ENCODE measurements around the gene PPP1R1C.

Gene PPP1R1C

GRCh38 chr2:181971032-181971431 lies 14.6 kb upstream of the PPP1R1C start:
- FAIRE-seq: no peak
- no peak for DNase-seq (ENCODE audit: low spot score)

- FAIRE-seq: no peak
These were observed 13.1 kb upstream of the PPP1R1C start for GRCh38 chr2:181972431-181973170.

DNA sequence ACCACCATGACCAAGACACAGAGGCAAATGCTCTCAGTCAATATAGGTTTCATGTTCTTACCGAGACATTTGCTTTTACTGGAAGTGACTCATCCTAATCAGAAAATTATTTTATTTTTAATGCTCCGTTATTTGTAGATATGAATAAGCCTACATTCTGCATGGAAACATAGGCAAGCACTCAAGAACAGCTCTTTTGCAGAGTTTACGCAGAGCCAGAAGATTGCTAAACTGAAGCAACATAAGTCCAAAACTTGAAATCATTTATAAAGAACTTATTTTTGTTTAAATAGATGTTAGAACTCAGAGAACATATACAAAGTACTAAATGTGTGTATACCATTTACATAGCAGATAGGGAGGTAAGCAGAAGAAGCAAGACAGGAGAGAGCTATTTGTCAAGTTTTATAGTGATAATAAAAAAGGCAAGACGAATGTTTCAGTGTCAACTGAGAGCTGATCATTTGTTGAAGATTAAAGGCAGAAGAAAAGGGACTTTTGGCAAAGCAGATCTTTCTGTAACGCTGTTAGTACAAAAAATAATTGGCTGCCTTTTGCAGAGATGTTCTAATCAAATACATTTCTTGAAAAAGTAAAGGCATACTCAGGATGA lies 12.4 kb upstream of the PPP1R1C start:
- FAIRE-seq (no peak), DNase-seq (ENCODE audit: low spot score) (no peak)

More at GRCh38 chr2:181972431-181973170, 13.1 kb upstream of the PPP1R1C start:
- DNase-seq (ENCODE audit: low spot score): no peak

GRCh38 chr2:181977661-181978350 lies 7.8 kb upstream of the PPP1R1C start:
- DNase-seq (ENCODE audit: low spot score) (no peak), FAIRE-seq (no peak)

GRCh38 chr2:181978351-181979150 lies 7.1 kb upstream of the PPP1R1C start:
- DNase-seq (ENCODE audit: low spot score): no peak
- no peak for FAIRE-seq

GRCh38 chr2:181984060-181984459 lies 1.6 kb upstream of the PPP1R1C start:
- FAIRE-seq (no peak), DNase-seq (ENCODE audit: low spot score) (no peak)

- no peak for DNase-seq (ENCODE audit: low spot score)
- no peak for FAIRE-seq
These were observed 630 bp upstream of the PPP1R1C start for GRCh38 chr2:181984814-181985631.

- DNase-seq (ENCODE audit: low spot score) (no peak), FAIRE-seq (no peak)
These were observed 2.7 kb downstream of the PPP1R1C start for GRCh38 chr2:181988154-181988924.

GRCh38 chr2:181989099-181989498 lies 3.4 kb downstream of the PPP1R1C start:
- no peak for FAIRE-seq

DNA sequence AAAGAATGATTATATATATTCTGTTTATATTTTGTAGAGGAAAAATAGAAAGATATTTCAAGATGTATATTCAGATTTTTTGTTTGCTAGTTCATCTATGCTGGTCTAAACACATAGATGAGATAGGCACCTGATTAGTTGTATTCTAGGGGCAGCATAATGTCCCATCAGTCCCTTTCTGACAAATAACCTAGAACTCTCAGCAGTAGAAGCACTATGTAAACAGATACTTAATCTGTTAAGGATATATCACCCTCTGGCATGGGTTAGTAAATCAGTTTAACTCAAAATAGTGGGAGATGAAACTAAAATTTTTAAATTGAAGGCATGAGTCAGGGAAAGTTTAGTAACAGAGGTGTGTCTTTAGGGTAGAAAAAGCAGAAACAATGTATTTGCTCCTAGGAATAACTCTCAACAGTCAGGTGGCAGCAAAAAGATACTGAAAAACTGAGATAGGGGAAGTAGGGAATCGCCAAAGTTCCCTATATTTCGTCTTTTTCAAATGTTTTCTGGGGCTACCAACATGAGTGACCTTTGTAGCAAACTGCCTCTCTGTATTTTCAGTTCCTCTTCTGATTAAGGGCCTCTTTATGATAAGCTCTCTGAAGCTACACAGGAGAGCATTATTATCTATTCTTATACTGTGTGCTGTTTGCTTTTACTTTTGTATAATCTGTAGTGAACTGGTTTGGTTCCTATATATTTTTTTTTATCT lies 5.7 kb downstream of the PPP1R1C start:
- FAIRE-seq (no peak), DNase-seq (ENCODE audit: low spot score) (no peak)

More at GRCh38 chr2:181989099-181989498, 3.4 kb downstream of the PPP1R1C start:
- no peak for DNase-seq (ENCODE audit: low spot score)

DNA sequence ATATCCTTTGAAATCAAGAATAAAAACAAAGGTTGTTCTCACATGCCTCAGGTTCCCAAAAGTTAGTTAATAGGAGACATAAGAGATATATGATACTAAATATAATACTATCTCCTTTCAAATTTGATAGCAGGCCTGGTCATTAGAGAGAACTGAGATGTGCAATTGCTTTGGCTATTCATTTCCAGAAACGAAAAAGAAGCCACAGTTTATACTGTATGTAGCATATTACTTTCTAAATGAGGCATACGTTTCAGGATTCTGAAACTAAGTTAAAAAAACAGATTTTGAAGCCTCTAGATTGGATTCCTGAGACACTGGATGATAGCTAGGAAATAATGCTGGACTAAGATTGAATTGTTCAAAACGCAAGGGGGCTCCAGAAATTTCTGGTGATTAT lies 7.1 kb downstream of the PPP1R1C start:
- DNase-seq (ENCODE audit: low spot score): no peak
- no peak for FAIRE-seq

DNA sequence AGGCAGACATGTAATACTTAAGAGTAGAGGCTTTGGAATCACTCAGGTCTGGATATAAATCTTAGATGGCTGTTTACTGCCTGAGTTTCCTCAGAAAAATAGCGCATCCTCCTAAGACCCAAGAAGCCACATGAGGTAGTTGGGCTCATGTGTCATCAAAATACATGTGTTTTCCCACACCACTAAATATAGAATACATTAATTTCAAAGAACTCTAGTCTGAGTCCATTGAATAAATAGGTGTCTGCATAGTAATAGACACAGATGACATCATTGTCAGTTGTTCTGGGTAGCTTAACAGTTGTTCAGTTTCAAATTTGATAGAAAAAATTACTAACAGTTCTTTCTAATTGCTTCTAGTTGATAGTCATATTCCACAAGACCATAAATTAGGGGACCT lies 9.6 kb downstream of the PPP1R1C start:
- no peak for FAIRE-seq

GRCh38 chr2:181998041-181998835 lies 12.6 kb downstream of the PPP1R1C start:
- FAIRE-seq (no peak), DNase-seq (ENCODE audit: low spot score) (no peak)

More for the DNA sequence above, 9.6 kb downstream of the PPP1R1C start:
- no peak for DNase-seq (ENCODE audit: low spot score)

DNA sequence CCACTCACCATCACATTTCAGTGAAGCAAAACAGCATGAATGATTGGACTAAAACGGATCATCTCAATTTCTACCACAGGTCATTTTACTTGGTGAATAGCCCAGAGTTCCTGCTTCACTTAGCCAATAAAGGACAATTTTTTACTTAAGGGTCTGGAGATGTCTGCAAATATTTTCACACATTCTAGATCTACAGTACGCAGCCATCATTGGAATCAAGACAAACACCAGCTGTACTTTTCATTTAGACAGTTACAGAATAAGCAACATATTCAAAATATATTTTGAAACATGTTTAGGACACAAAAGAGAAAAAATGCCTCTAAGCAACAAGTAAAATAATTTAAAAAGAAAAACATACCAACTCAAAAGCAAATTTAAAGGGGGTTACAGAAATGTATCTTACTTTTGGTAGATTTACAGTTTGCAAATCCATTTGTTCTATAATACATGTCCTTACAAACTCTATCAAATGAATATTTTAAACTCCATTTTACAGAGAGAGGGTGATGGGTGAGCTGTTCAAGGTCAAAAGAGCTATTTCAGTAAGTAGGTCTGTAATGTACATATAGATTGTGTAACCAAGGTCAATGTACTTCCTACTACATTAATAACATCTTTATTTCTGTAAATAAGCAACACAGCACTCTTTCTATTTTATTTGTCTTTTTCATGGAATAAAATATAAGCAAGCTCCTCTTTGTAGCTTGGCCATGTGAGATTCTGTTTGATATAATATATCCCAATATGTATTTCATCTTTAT lies 13.4 kb downstream of the PPP1R1C start:
- no peak for DNase-seq (ENCODE audit: low spot score)
- FAIRE-seq: no peak

DNA sequence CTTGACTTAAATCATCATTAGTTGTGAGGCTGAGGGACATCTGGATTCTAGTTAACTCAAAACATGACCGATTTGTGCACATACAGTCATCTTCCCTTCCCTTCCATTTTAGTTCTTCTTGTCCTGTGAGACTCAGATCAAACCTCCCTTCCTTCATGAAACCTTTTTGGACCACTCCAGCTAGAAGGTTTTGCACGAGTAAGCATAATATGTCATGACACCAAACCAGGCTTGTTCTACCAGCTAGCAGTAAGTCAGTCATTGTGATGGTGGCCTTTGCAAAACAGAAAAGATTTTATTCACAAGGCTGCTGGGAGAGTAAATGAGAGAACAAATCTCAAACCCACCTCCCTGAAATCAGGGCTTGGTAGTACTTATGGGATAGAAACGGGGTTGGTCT lies 14.3 kb downstream of the PPP1R1C start:
- FAIRE-seq (no peak), DNase-seq (ENCODE audit: low spot score) (no peak)

GRCh38 chr2:182004945-182005520 lies 19.4 kb downstream of the PPP1R1C start:
- DNase-seq (ENCODE audit: low spot score): no peak
- no peak for FAIRE-seq

DNA sequence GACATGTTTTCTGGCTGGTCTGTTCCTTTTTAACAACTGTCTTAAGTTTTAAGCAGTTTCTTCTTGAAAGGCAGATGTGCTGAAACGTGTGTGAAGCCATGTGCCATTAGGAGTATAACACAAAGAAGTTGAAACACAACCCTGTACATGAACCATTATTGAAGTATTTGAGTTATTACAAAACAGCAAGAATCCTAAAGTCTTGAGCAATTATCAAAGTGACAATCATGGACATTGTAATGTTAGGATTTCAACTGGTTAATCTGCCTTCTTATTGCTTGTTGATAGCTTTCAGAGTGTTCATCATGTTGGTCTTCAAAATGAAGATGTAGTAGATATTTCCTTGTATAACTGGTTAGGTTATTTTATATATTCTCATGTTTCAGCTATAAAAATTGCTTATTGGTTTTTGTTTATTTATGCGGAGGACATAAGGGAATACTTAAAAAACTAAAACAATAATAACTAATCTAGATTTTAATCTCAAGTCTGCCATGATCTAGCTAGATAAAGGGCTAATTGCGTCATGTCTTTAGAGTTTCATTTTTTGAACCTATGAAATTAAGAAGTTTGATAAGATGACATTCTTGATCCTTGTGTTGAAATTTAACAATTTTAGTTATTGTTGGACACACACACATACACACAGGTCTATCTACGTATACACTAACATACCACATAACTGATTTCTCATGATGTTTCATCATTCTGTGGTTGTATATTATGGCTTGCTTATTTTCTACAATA lies 21.1 kb downstream of the PPP1R1C start:
- DNase-seq (ENCODE audit: low spot score) (no peak), FAIRE-seq (no peak)

All from urothelium cell line (cell line).